PC-3 (cell line): ENCODE results near the gene PLPPR1.

Experiments used
- CTCF ChIP-seq: fragments of 300-600 bp; sonication (generic); conservative IDR thresholded peaks from 2 replicates; pipeline ENCODE4 v1.5.1; 2017; ENCODE audit warnings: antibody characterized with exemption, low read depth, mild to moderate bottlenecking, low read length
- EZH2 ChIP-seq: fragments of 300-600 bp; sonication (generic); IDR thresholded peaks from one replicate; pipeline ENCODE4 v1.6.1; 2017; ENCODE audit warnings: antibody characterized with exemption, mild to moderate bottlenecking, low read length; ENCODE audit not compliant: unreplicated experiment
- EZH2phosphoT487 ChIP-seq: fragments of 300-600 bp; sonication (generic); IDR thresholded peaks from 2 replicates; pipeline ENCODE4 v1.6.1; 2018; ENCODE audit warnings: mild to moderate bottlenecking, antibody characterized with exemption, low read length, borderline replicate concordance

- TF ChIP-seq CTCF (no peak), EZH2phosphoT487 (no peak), EZH2 (no peak)
Measured at GRCh38 chr9:101326035-101326434, 297.5 kb downstream of the PLPPR1 start.
